Right lung (tissue), 5 donors: ENCODE data around the gene PC. TPM values are rescaled to one million over a fixed set of nuclear protein-coding genes. Genes with fewer than 3 reads are reported as not detected.
A peak's percentile ranks its signal among the peaks of the same experiment; 100 is the strongest.

Source experiments
- DNase-seq, 2 donors: peaks; one replicate each; pipeline ENCODE4 v3.0.0-alpha.2; 2013
- polyA plus RNA-seq, 5 donors: library from polyadenylated mRNA; unstranded; fragments of 120-200 nt; gene quantifications; one replicate each; pipeline versions ENCODE4 v1.2.1 to v1.2.3, GENCODE V29; 2013; ENCODE audit warnings: inconsistent platforms in 1 of 5, low replicate concordance in 1 of 5; ENCODE audit not compliant: insufficient read length in 5 of 5, insufficient read depth in 1 of 5

The PC gene
- polyA plus RNA-seq, 5 donors, result 6.4 to 14.1 (median 8.0) TPM

GRCh38 chr11:66914505-66914904 is 43.7 kb downstream of the PC start:
- no peak for DNase-seq

DNA sequence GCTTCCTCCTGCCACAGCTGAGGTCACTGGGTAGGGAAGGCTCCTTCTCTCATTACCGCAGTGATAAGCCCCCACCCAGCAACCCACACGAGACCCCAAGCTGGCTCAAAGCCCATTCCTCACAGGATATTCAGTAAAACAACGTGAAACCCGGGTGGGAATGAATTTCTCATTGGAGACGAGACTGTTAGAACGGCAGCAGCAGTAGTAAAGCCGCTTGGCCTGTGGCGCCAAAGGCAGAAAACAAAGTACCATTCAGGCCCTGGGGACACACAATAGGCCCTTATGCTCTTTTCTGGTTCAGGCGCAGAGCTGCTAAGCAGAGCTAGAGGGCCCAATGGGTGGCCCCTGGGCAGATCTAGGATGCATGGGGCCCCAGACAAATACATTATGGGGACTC is 45.3 kb downstream of the PC start:
- DNase-seq, result no peak

DNA sequence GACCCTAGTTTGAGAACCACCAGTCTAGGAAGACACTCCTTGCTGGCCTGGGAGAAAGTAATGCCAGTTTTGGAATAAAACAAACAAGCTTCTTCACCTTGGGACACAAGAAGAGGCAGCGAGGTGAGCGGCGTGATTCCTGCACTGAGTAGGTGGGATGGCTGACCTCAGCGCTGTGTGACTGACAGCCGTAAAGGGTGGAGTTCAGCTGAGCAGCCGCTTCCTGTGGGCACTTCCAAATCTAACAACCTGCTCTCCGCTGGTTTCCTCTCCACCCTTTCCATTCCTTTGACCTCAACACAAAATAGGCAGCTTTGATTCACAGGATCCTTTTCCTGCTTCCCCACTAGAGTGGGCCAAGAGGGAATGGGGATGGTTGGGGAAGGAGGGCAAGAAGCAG is 45.8 kb downstream of the PC start:
- no peak for DNase-seq

DNA sequence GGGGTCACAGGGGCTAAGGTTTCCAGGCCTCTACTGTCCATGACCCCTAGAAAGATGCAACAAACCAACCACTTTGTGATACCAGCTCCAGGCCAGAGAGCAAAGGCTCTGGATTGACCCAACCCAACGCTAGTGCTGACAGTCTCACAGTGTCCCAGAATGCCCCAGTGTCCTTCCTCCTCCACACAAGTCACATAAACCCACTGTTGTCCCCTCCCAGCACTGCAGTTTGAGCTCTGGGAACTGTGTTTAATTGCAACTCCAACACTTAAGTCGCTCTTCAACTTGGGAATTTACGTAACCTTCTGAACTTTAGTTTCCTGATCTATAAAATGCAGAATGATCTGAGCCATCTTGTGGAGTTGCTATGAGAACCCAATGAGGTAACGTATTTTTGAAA is 47.5 kb downstream of the PC start:
- DNase-seq, result no peak

GRCh38 chr11:66910016-66910415 is 48.2 kb downstream of the PC start:
- no peak for DNase-seq

DNA sequence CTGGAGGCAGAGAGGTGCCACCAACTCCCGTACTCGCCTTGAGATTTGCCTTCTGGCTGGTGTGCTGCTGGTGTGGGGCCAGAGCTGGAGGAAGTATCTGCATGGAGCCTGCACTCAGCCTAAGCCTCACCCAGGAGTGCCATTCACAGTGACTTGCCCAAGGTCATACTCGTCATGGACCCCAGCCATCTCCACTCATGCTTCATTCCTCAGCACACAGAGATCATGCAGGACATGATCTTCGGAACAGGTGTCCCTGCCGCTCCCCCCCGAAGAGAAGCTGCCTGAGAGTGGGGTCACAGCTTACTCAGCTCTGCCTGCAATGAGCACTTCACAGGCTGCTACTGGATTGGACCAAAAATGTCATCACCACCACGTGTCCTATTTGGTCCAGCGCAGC is 49.0 kb downstream of the PC start:
- DNase-seq, result no peak

GRCh38 chr11:66907751-66908630 is 50.2 kb downstream of the PC start:
- DNase-seq, result no peak

- DNase-seq, result peak; percentile 31 to 36
Measured at GRCh38 chr11:66906061-66906733, 52.0 kb downstream of the PC start.

GRCh38 chr11:66905631-66906030 is 52.6 kb downstream of the PC start:
- no peak for DNase-seq

- no peak for DNase-seq
Measured at GRCh38 chr11:66904981-66905521, 53.1 kb downstream of the PC start.

GRCh38 chr11:66904561-66904960 is 53.6 kb downstream of the PC start:
- DNase-seq, result no peak

GRCh38 chr11:66904055-66904454 is 54.1 kb downstream of the PC start:
- DNase-seq, result no peak

- no peak for DNase-seq
Measured at GRCh38 chr11:66902486-66903177, 55.6 kb downstream of the PC start.

DNA sequence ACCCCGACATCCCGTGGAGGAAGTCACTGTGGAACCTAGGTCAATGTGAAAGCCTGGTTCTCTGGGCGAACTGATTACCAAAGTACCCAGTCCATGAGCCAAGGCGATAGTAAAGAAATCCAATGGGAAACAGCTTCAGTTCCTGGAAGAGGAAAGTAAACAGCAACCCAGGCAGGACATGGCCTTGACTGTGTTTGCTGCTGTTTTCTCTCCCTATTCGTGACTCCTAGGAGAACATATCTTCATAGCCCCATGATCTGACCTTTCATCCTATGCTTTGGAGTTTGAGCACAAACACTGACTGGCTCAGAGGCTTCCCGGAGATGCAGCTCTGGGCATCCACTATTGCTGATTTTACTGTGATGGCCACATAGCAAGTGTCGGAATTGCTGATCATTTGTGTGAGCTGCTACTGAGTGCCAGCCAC is 56.2 kb downstream of the PC start:
- no peak for DNase-seq

GRCh38 chr11:66894141-66894540 is 64.0 kb downstream of the PC start:
- DNase-seq, result no peak

DNA sequence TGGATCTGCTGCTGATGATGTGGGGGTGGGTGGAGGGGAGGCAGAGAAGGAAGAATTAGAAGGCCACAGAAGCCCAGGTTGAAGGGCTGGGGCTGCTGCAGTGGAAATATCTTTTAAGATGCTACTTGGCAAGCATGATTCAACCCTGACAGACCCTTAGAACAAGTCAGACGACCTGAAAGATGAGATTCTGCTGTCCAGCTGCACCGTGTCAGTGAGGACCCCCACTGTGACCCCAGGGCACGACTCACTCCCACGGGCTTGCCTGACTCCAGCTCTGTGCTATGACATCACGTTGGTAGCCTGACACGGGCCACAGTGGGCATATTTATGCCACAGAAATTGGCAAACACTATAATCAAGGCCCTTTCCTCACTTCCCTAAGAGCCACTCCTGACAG is 65.3 kb downstream of the PC start:
- no peak for DNase-seq

DNA sequence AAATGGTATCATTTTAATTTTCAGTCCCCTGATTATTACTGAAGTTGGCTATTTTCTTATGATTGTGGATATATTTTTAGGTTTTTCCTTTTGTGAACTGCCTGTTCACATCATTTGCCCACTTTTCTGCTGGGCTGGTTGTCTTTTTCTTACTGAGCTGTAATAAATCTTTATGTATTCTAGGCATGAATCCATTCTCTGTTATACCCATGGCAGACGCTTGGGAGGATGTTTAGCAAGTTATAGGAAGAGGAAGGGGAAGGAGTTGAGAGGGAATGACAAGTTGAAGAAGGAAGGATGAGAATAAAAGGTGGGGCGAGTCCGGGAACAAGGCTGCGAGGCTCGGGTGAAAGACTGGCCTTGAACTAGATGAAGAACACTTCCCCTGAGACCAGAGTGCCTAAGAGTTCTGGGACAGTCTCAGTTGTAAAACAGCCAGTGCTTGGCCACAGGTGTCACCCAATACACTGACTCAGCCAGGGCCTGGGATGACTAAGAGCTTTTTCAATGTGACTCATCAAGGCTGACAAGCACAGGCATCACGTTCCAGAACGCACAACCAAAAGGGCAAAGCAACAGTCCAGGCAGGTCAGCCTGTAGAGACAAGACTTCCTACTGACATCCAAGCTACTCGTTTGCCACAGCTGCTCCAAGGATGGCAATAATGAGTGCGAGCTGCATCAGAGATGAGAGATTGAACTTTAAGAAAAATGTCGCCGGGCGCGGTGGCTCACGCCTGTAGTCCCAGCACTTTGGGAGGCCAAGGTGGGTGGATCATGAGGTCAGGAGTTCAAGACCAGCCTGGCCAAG is 66.1 kb downstream of the PC start:
- DNase-seq, result no peak

GRCh38 chr11:66889960-66890359 is 68.2 kb downstream of the PC start:
- no peak for DNase-seq

- DNase-seq, result no peak
Measured at GRCh38 chr11:66888282-66888681, 69.9 kb downstream of the PC start.

DNA sequence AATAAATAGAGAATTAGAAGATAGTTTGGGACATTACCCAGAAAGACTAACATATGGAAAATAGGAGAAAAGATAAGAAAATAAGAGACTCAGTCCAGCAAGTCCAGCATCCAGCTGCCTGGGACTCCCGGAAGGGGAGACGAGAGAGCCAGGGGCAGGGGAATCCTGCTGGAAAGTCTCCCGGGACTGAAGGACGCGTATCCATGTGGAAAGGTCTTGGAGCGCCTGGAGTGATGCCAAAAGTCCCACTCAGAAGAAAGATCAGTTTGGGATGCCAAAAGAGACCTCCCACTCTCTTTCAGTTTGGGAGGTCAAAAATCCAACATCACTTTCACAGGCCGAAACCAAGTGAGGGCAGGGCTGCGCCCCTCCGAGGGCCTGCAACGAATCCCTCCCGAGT is 70.7 kb downstream of the PC start:
- peak; percentile 75 to 76 for DNase-seq

- no peak for DNase-seq
Measured at GRCh38 chr11:66886671-66887221, 71.4 kb downstream of the PC start.
